A549 (cell line): Measurements from ENCODE around the gene MCFD2.

Experiments
- BCL3 ChIP-seq: fragments of >200 bp; sonication (Bioruptor Twin); formaldehyde crosslinking; IDR thresholded peaks from 3 replicates; pipeline ENCODE4 v1.6.1; 2016
- BHLHE40 ChIP-seq: IDR thresholded peaks from 2 replicates; pipeline ENCODE4 v1.6.1; 2012; ENCODE audit warnings: low read depth, low read length, inconsistent platforms
- CBX8 ChIP-seq: fragments of 200-600 bp; sonication (generic); IDR thresholded peaks from 2 replicates; pipeline ENCODE4 v1.6.1; 2016
- CTCF ChIP-seq: fragments of >200 bp; sonication (Bioruptor Twin); formaldehyde crosslinking; IDR thresholded peaks from 3 replicates; pipeline ENCODE4 v1.5.1; 2016
- EHMT2 ChIP-seq: fragments of 200-600 bp; sonication (generic); IDR thresholded peaks from 2 replicates; pipeline ENCODE4 v1.6.1; 2016; ENCODE audit warnings: antibody characterized with exemption, low read depth, mild to moderate bottlenecking, moderate library complexity
- EP300 ChIP-seq, 2 experiments: fragments of >200 bp; sonication (Bioruptor Twin); formaldehyde crosslinking; IDR thresholded peaks; 2 replicates in 1 of 2; 3 replicates in 1 of 2; pipeline ENCODE4 v1.6.1; 2016 to 2017
- GATA3 ChIP-seq: IDR thresholded peaks from 2 replicates; pipeline ENCODE4 v1.6.1; 2012; ENCODE audit warnings: borderline replicate concordance
- HMGXB4 ChIP-seq: fragments of 250-450 bp; sonication (Bioruptor Pico); IDR thresholded peaks from 2 replicates; pipeline ENCODE4 v1.5.0; 2021; ENCODE audit warnings: mild to moderate bottlenecking, moderate library complexity, borderline replicate concordance
- MAFK ChIP-seq: fragments of 450-650 bp; IDR thresholded peaks from 2 replicates; pipeline ENCODE4 v1.6.1; 2014; ENCODE audit not compliant: partially characterized antibody
- MAX ChIP-seq: IDR thresholded peaks from 2 replicates; pipeline ENCODE4 v1.6.1; 2012
- POLR2A ChIP-seq: IDR thresholded peaks from 2 replicates; pipeline ENCODE4 v1.6.1; 2012; ENCODE audit warnings: mild to moderate bottlenecking, low read length
- POLR2AphosphoS2 ChIP-seq: conservative IDR thresholded peaks from 2 replicates; pipeline ENCODE4 v1.6.1; 2012; ENCODE audit warnings: low read length, improper control_type of control experiment, inconsistent platforms
- REST ChIP-seq: fragments of 200-600 bp; sonication (generic); IDR thresholded peaks from 2 replicates; pipeline ENCODE4 v1.6.1; 2016; ENCODE audit warnings: antibody characterized with exemption, mild to moderate bottlenecking, moderate library complexity

- no peak for TF ChIP-seq REST
- TF ChIP-seq HMGXB4 = no peak
- TF ChIP-seq CTCF = no peak
- TF ChIP-seq EHMT2 = no peak
- TF ChIP-seq POLR2AphosphoS2 = no peak
- no peak for TF ChIP-seq MAX
- no peak for TF ChIP-seq POLR2A
- no peak for TF ChIP-seq MAFK
- no peak for TF ChIP-seq CBX8
- TF ChIP-seq EP300 (IDR thresholded peaks at IDR 0.05) = no peak
- TF ChIP-seq BHLHE40 = no peak
- no peak for TF ChIP-seq GATA3
- TF ChIP-seq BCL3 = no peak
Measured at GRCh38 chr2:46917628-46918027, 2.0 kb upstream of the MCFD2 start.
